ENCODE data around the gene HNRNPCL2.
"Not testable (repeated sequence)": the region's sequence is repeated elsewhere in the genome, so short reads cannot be mapped to it uniquely, and the experiment has no call there.

The HNRNPCL2 gene

GRCh38 chr1:13116754-13117153, at the start of gene HNRNPCL2:
Gene HNRNPCL2 (minus strand): TSS chr1:13116854. CDS start chr1:13116400, 454 bp downstream.
- not testable (repeated sequence) for H3K4me1 Mint-ChIP-seq (ENCODE audit: low read depth)

GRCh38 chr1:13165531-13165930, 48.9 kb upstream of the HNRNPCL2 start, which contains the start of gene HNRNPCL4:
Gene HNRNPCL4 (minus strand): TSS chr1:13165631. CDS start chr1:13165467, 164 bp downstream.
- not testable (repeated sequence) for H3K36me3 Mint-ChIP-seq (ENCODE audit: low read depth); H3K9me3 Mint-ChIP-seq; H3K4me3 Mint-ChIP-seq; H3K4me1 Mint-ChIP-seq (ENCODE audit: low read depth); H3K27ac Mint-ChIP-seq; H3K27me3 Mint-ChIP-seq

More at GRCh38 chr1:13116754-13117153, at the start of gene HNRNPCL2:
- H3K27me3 Mint-ChIP-seq = peaks cover 12% of the 10 kb centered on the region
- H3K4me3 Mint-ChIP-seq; H3K27ac Mint-ChIP-seq; H3K36me3 Mint-ChIP-seq (ENCODE audit: low read depth); H3K9me3 Mint-ChIP-seq: not testable (repeated sequence)

- H3K27ac Mint-ChIP-seq; H3K27me3 Mint-ChIP-seq; H3K9me3 Mint-ChIP-seq; H3K36me3 Mint-ChIP-seq (ENCODE audit: low read depth); H3K4me3 Mint-ChIP-seq; H3K4me1 Mint-ChIP-seq (ENCODE audit: low read depth): not testable (repeated sequence)
Observed at GRCh38 chr1:13155909-13156308, 39.3 kb upstream of the HNRNPCL2 start, which contains the start of gene PRAMEF26. Gene PRAMEF26 (minus strand): TSS chr1:13156009. CDS start chr1:13153095, 2,914 bp downstream.

DNA sequence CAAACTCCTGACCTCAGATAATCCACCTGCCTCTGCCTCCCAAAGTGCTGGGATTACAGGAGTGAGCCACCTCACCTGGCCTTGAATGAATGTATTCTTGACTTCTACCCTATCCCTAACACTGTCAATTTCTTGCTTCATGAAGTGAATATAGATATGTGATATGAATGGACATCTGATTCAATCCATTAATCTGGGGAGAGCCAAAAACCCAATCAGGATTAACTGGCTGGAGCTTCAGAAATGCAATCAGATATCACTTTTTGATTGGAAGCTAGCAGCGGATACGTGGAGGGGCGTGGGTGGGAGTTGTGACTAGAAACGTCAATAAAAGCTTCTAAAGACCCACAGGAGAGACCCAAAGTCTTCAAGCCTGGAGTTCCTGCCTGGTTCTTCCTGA, 46.2 kb downstream of the HNRNPCL2 start, which contains the start of gene PRAMEF25:
TSS of gene PRAMEF25 (plus strand) at position 301 of the 400 bp plus-strand sequence. CDS start 2,920 bp downstream, outside the sequence.
- H3K4me1 Mint-ChIP-seq (ENCODE audit: low read depth); H3K27me3 Mint-ChIP-seq; H3K27ac Mint-ChIP-seq; H3K9me3 Mint-ChIP-seq; H3K4me3 Mint-ChIP-seq; H3K36me3 Mint-ChIP-seq (ENCODE audit: low read depth): not testable (repeated sequence)

Data from stimulated activated naive CD8-positive, alpha-beta T cell treated with anti-CD3 and anti-CD28 coated beads, Interleukin-15, Interleukin-2, amounts not matched to agents 100 ng/mL and 50 ng/mL, for 24 hours (primary cell).